HepG2 (cell line): ENCODE data around the gene FCRL2. TPM values are rescaled to one million over a fixed set of nuclear protein-coding genes. Genes with fewer than 3 reads are reported as not detected.

Experiments
- ATAC-seq: fragments of 200-7000 bp; cut with Tn5 transposase; 3 replicates; pipeline ENCODE4 v1.9.1; 2020; ENCODE audit warnings: mild to moderate bottlenecking, moderate library complexity
- BruUV-seq: library from RNA; stranded (reverse); fragments of 400-500 nt; replicated peaks from 2 replicates; lab custom pipeline; 2021; lab: Mats Ljungman, UMichigan
- CTCF ChIA-PET: fragments of 300-600 bp; formaldehyde crosslinking; extraction: SDS; loops from one replicate; lab custom pipeline; 2021; ENCODE audit warnings: low total read pairs, inconsistent platforms, low intra/inter-chr PET ratio; lab: Yijun Ruan, JAX
- POLR2A ChIA-PET: fragments of 350-600 bp; sonication (Branson Sonifier 250); formaldehyde crosslinking; loops from one replicate; lab custom pipeline; 2020; ENCODE audit warnings: antibody characterized with exemption, inconsistent platforms; lab: Yijun Ruan, JAX
- DNase-seq: peaks from one replicate; pipeline ENCODE4 v3.0.0-alpha.2; 2015; ENCODE audit warnings: low spot score
- FAIRE-seq: peaks from 3 replicates; lab custom pipeline; 2011; peaks lifted over from hg19 to GRCh38; lab: Jason Lieb, UNC
- H2AFZ ChIP-seq: one replicate; pipeline ENCODE4 v1.6.1; 2011; ENCODE audit warnings: low read length, inconsistent platforms
- H3K27ac ChIP-seq: fragments of 300-600 bp; 3 replicates; pipeline ENCODE4 v1.8.0; 2011; ENCODE audit warnings: mixed run types, mild to moderate bottlenecking, mixed read lengths, low read length, inconsistent platforms; ENCODE audit not compliant: insufficient read depth; ENCODE audit errors: extremely low read length
- H3K27me3 ChIP-seq, 2 experiments: fragments of 200-600 bp in 1 of 2; 2 replicates in 1 of 2; 3 replicates in 1 of 2; pipeline versions ENCODE4 v1.6.0 to v1.8.0; 2011; ENCODE audit warnings: low read length in 2 of 2, mild to moderate bottlenecking in 2 of 2, moderate library complexity in 2 of 2, inconsistent platforms in 1 of 2; ENCODE audit not compliant: insufficient read depth in 2 of 2, control insufficient read depth in 1 of 2
- H3K36me3 ChIP-seq, 2 experiments: fragments of 200-600 bp in 1 of 2; replicated peaks in 1 of 2; 2 replicates in 1 of 2; 3 replicates in 1 of 2; pipeline versions ENCODE4 v1.5.1 to v1.8.0; 2011; ENCODE audit warnings: low read length in 2 of 2, inconsistent platforms in 1 of 2; ENCODE audit not compliant: insufficient read depth in 2 of 2, control insufficient read depth in 1 of 2
- H3K4me1 ChIP-seq: 2 replicates; pipeline ENCODE4 v1.5.1; 2012; ENCODE audit warnings: low read length, inconsistent platforms; ENCODE audit not compliant: insufficient read depth
- H3K4me2 ChIP-seq: 2 replicates; pipeline ENCODE4 v1.6.0; 2011; ENCODE audit warnings: low read depth, low read length, inconsistent platforms
- H3K4me3 ChIP-seq, 3 experiments: fragments of 200-600 bp in 1 of 3; sonication (generic), shearing (Covaris generic) in 1 of 3; replicated peaks in 1 of 3; 2 replicates each; pipeline ENCODE4 v1.5.1; 2011 to 2016; ENCODE audit warnings: low read length in 3 of 3, inconsistent platforms in 2 of 3, low read depth in 2 of 3, mild to moderate bottlenecking in 2 of 3, control low read depth in 1 of 3, mixed read lengths in 1 of 3; ENCODE audit not compliant: insufficient read depth in 1 of 3
- H3K79me2 ChIP-seq: one replicate; pipeline ENCODE4 v1.6.1; 2011; ENCODE audit warnings: low read length, inconsistent platforms; ENCODE audit not compliant: insufficient read depth
- H3K9ac ChIP-seq: 2 replicates; pipeline ENCODE4 v1.6.0; 2011; ENCODE audit warnings: mild to moderate bottlenecking, low read depth, low read length, inconsistent platforms; ENCODE audit not compliant: insufficient read depth
- H3K9me3 ChIP-seq: 2 replicates; pipeline ENCODE4 v1.5.1; 2012; ENCODE audit warnings: mild to moderate bottlenecking, low read length
- H4K20me1 ChIP-seq: 2 replicates; pipeline ENCODE4 v1.6.0; 2011; ENCODE audit warnings: inconsistent platforms, mild to moderate bottlenecking, low read length, moderate library complexity; ENCODE audit not compliant: insufficient read depth
- BHLHE40 ChIP-seq: IDR thresholded peaks from 2 replicates; pipeline ENCODE4 v1.6.1; 2011; ENCODE audit warnings: low read length, improper control_type of control experiment
- HNRNPL ChIP-seq: fragments of 200-400 bp; formaldehyde crosslinking; IDR thresholded peaks from 2 replicates; pipeline ENCODE4 v1.6.1; 2017; ENCODE audit warnings: mild to moderate bottlenecking, low read depth, low read length
- JDP2 ChIP-seq: sonication (generic); formaldehyde crosslinking; IDR thresholded peaks from 2 replicates; pipeline ENCODE4 v1.8.1; 2022; ENCODE audit warnings: missing genetic modification reagents, borderline replicate concordance
- KDM5B ChIP-seq: sonication (generic); formaldehyde crosslinking; IDR thresholded peaks from 2 replicates; pipeline ENCODE4 v1.4.0; 2020; ENCODE audit warnings: missing genetic modification reagents, mild to moderate bottlenecking, borderline replicate concordance
- KMT2A ChIP-seq: sonication (generic); formaldehyde crosslinking; IDR thresholded peaks from 2 replicates; pipeline ENCODE4 v1.4.0; 2020; ENCODE audit warnings: missing genetic modification reagents
- LCORL ChIP-seq, 2 experiments: fragments of 450-650 bp in 1 of 2; sonication (generic) in 1 of 2; formaldehyde crosslinking in 1 of 2; IDR thresholded peaks; 2 replicates each; pipeline versions ENCODE4 v1.5.0 to v1.6.1; 2017 to 2020; ENCODE audit warnings: antibody characterized with exemption in 1 of 2, missing genetic modification reagents in 1 of 2
- MXD4 ChIP-seq: IDR thresholded peaks from 2 replicates; pipeline ENCODE4 v1.6.1; 2016; ENCODE audit warnings: mild to moderate bottlenecking, missing biosample characterization, missing genetic modification reagents
- NFAT5 ChIP-seq: sonication (generic); formaldehyde crosslinking; IDR thresholded peaks from 2 replicates; pipeline ENCODE4 v1.4.0; 2020; ENCODE audit warnings: missing genetic modification reagents
- NR2C2 ChIP-seq: sonication (generic); formaldehyde crosslinking; IDR thresholded peaks from 2 replicates; pipeline ENCODE4 v1.4.0; 2020; ENCODE audit warnings: missing genetic modification reagents, mild to moderate bottlenecking, moderate library complexity, borderline replicate concordance
- RBM22 ChIP-seq: fragments of 200-400 bp; formaldehyde crosslinking; optimal IDR thresholded peaks from 2 replicates; pipeline ENCODE3; 2017; ENCODE audit warnings: mild to moderate bottlenecking, low read length, moderate library complexity
- RXRA ChIP-seq: sonication (generic); formaldehyde crosslinking; IDR thresholded peaks from 2 replicates; pipeline ENCODE4 v1.5.1; 2020; ENCODE audit warnings: missing genetic modification reagents
- STAG1 ChIP-seq: sonication (generic); formaldehyde crosslinking; IDR thresholded peaks from 2 replicates; pipeline ENCODE4 v1.4.0; 2020; ENCODE audit warnings: missing genetic modification reagents
- TCF7 ChIP-seq: sonication (generic); IDR thresholded peaks from 2 replicates; pipeline ENCODE4 v1.6.1; 2016; ENCODE audit warnings: antibody characterized with exemption, low read depth
- TP53 ChIP-seq: sonication (generic); formaldehyde crosslinking; conservative IDR thresholded peaks from 2 replicates; pipeline ENCODE4 v1.4.0; 2020; ENCODE audit warnings: missing genetic modification reagents
- ZBTB2 ChIP-seq: sonication (generic); formaldehyde crosslinking; IDR thresholded peaks from 2 replicates; pipeline ENCODE4 v1.8.0; 2022; ENCODE audit warnings: low read depth, missing genetic modification reagents
- ZBTB7A ChIP-seq: sonication (generic); formaldehyde crosslinking; IDR thresholded peaks from 2 replicates; pipeline ENCODE4 v1.8.0; 2022; ENCODE audit warnings: mild to moderate bottlenecking, missing genetic modification reagents
- ZNF282 ChIP-seq: fragments of 450-650 bp; IDR thresholded peaks from 2 replicates; pipeline ENCODE4 v1.6.1; 2018; ENCODE audit not compliant: partially characterized antibody
- ZNF335 ChIP-seq: sonication (generic); formaldehyde crosslinking; IDR thresholded peaks from 2 replicates; pipeline ENCODE4 v1.4.0; 2020; ENCODE audit warnings: missing genetic modification reagents
- ZNF543 ChIP-seq: sonication (generic); formaldehyde crosslinking; IDR thresholded peaks from 2 replicates; pipeline ENCODE4 v1.4.0; 2020; ENCODE audit warnings: mild to moderate bottlenecking, missing genetic modification reagents
- ZNF720 ChIP-seq: sonication (generic); formaldehyde crosslinking; IDR thresholded peaks from 2 replicates; pipeline ENCODE4 v1.4.0; 2020; ENCODE audit warnings: missing genetic modification reagents
- WGBS: methylation state at CpG from one replicate; pipeline ENCODE4 v1.1.6; 2017; ENCODE audit warnings: low lambda C conversion rate; 5-methylcytosine and 5-hydroxymethylcytosine counted together
- in situ Hi-C: cut with HindIII; loops from 2 replicates; pipeline ENCODE4 v1.10.0; 2017; ENCODE audit warnings: low pct_unique_long_range_greater_than_20kb; ENCODE audit not compliant: extremely low pct_ligation_motif_present
- intact Hi-C: fragments of 100-400 bp; cut with micrococcal nuclease; formaldehyde crosslinking; loops from one replicate; pipeline ENCODE4 v1.10.0; 2022; ENCODE audit not compliant: unreplicated experiment
- polyA plus RNA-seq, 8 experiments: library from polyadenylated mRNA; depleted of rRNA in 3 of 8; stranded (reverse) in 7 of 8; unstranded in 1 of 8; fragments of >200 nt; fragmentation: Illumina TruSeq in 4 of 8; extraction: Trizol in 4 of 8; gene quantifications; 2 replicates each; pipeline versions ENCODE4 v1.2.1 to v1.2.3, GENCODE V29; 2011 to 2016; ENCODE audit warnings: low read depth in 4 of 8, missing spikeins in 1 of 8, mixed read lengths in 1 of 8; ENCODE audit not compliant: insufficient read depth in 1 of 8
- total RNA-seq, 5 experiments: library from RNA; depleted of rRNA; stranded (reverse); fragments of >200 nt; fragmentation: Illumina TruSeq; extraction: Trizol; gene quantifications; 2 replicates each; pipeline ENCODE4 v1.2.3, GENCODE V29; 2016; ENCODE audit warnings: low read depth in 1 of 5

The FCRL2 gene
- total and polyA plus RNA-seq, 2 of the 13 experiments (the other 11 are each of a cell fraction or from before 2014, with no cell fraction given) = not detected

- TF ChIP-seq ZBTB7A (CRISPR knock-in tag) (no peak), ZNF282 (no peak), ZNF335 (CRISPR knock-in tag) (no peak), RBM22 (no peak), MXD4 (CRISPR knock-in tag) (no peak), JDP2 (CRISPR knock-in tag) (no peak)
- TF ChIP-seq, all 625 proteins: peak for 0
These were observed 72.1 kb downstream of the FCRL2 start (continued) for GRCh38 chr1:157704878-157705277.

GRCh38 chr1:157703981-157704380 lies 73.0 kb downstream of the FCRL2 start:
- no peaks in the 10 kb centered on the region for H3K36me3 ChIP-seq
- no peak for FAIRE-seq
- no peak overlapping the region for H3K4me3 ChIP-seq
- no peak overlapping the region for H3K27ac ChIP-seq
- in situ Hi-C loops (no loop called here), intact Hi-C loops (no loop called here)
- ChIA-PET POLR2A (no interaction called here), CTCF (no interaction called here)
- DNase-seq = no peak
- no TSS peak for BruUV-seq
- H3K27me3 ChIP-seq = 0 out of 5 replicates have a peak, but pooled peaks cover 0 to 1% of the 10 kb centered on the region in 2 experiments
- H3K4me2 ChIP-seq = no peak overlapping the region
- no peaks in the 10 kb centered on the region for H4K20me1 ChIP-seq
- H3K9ac ChIP-seq = no peak overlapping the region
- no peak overlapping the region for H2AFZ ChIP-seq
- ATAC-seq = no peak
- H3K4me1 ChIP-seq = no peaks in the 10 kb centered on the region
- no peaks in the 10 kb centered on the region for H3K9me3 ChIP-seq
- no peaks in the 10 kb centered on the region for H3K79me2 ChIP-seq
- WGBS = 16% methylated on average over 4 of the region's 4 CpGs
- TF ChIP-seq RXRA (CRISPR knock-in tag) (no peak), BHLHE40 (no peak), TCF7 (no peak), ZBTB2 (no peak), ZNF543 (no peak), LCORL (IDR thresholded peaks at IDR 0.05) (no peak), LCORL (CRISPR knock-in tag; IDR thresholded peaks at IDR 0.05) (no peak), HNRNPL (no peak), KMT2A (no peak), NFAT5 (CRISPR knock-in tag) (no peak), KDM5B (CRISPR knock-in tag) (no peak), TP53 (CRISPR knock-in tag) (no peak), STAG1 (CRISPR knock-in tag) (no peak), ZNF720 (CRISPR knock-in tag) (no peak), NR2C2 (CRISPR knock-in tag) (no peak)
